NCI-H748 treated with DMSO at 0.1 percent for 48 hours (cell line): ENCODE results near the gene SDK1.

Experiments used
- DNase-seq: peaks from one replicate; lab custom pipeline; 2025; lab: John Stamatoyannopoulos, UW

The SDK1 gene

DNA sequence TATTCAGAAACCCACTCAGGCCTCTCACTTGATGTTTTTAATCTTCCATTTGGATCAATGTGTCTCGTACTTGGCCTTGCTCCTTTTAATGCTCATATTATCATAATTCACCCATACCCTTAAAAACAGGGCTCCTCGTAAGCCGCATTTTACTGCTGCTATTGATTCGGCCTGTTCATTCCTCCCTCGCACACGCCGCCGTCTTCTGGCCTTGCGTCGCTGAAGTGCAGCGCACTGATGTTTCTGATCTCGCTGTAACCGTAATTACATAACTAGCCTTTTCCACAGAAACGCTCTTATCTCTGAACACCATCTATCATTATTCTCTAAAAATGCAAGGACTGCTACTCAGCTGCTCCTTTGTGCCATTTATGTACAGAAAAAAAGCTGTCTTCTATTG, 836.5 kb downstream of the SDK1 start:
- DNase-seq: no peak

- DNase-seq: no peak
Observed at GRCh38 chr7:4138866-4139265, 837.8 kb downstream of the SDK1 start.

- no peak for DNase-seq
Observed at GRCh38 chr7:4139656-4140625, 838.9 kb downstream of the SDK1 start.

GRCh38 chr7:4140933-4141332, 839.9 kb downstream of the SDK1 start:
- DNase-seq: no peak

- no peak for DNase-seq
Observed at GRCh38 chr7:4143006-4143405, 842.0 kb downstream of the SDK1 start.

DNA sequence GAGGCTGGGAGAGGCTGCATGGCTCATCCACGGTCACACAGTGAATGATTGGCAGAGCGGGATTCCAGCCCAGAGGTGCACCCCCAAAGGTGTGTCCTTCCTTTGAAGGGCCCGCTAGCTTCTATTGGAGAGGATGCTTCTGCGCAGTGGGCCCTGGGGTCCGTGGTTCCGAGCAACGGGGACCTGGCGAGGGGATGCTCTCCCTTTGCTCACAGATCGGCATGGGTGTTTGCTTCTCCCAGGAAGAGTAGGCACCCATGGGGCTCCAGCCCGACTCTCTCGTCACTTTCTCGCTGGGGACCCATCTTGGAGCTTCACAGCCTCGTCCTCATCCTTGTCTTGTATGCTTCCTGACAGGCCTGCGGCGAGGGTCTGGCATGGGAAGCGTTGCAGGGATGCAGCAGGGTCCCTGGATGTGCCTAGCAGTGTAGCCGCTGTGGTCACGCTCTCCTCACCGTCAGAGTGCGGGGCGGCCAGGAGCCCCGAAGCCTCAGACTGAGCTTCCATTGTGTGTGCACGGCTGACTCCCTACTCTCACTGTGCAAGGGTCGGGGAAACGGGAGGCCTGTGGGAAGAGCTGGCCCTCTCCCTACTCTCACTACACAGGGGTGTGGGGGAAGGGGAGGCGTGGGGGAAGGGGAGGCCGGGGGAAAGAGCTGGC, 842.6 kb downstream of the SDK1 start:
- no peak for DNase-seq

- DNase-seq: no peak
Observed at GRCh38 chr7:4144172-4144701, 843.2 kb downstream of the SDK1 start.

DNA sequence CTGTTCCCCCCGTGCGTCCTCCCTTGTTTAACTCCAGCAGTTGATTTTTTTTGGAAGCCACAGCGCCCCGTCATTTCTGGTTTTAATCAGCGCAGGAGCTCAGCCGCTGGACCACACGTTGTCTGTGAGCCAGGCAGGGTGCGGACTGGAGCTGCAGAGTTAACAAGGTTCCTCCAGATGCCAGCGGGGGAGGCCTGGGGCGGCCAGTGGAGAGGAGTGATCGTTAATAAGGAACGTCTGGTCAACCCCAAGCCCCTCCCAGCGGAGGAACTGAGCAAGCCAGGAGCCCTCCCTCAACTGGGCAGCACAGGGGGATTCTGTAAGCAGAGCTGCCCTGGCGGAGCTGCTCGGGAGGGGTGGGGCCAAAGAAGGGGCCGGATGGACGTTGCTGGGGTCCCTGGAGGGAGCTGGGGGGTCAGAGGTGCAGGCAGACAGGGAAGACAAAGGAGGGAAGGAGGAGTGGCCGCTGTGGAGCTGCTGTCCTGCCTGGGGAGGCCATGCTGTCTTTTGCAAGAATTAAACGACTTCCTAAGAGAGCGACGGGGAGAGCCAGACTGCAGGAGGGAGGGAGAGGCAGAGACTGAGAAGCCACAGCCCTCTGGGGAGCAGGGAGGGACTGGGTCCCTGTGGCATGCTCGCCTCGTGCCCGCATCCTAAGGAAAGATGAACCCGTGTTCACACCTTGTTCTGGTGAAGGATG, 843.9 kb downstream of the SDK1 start:
- no peak for DNase-seq

DNA sequence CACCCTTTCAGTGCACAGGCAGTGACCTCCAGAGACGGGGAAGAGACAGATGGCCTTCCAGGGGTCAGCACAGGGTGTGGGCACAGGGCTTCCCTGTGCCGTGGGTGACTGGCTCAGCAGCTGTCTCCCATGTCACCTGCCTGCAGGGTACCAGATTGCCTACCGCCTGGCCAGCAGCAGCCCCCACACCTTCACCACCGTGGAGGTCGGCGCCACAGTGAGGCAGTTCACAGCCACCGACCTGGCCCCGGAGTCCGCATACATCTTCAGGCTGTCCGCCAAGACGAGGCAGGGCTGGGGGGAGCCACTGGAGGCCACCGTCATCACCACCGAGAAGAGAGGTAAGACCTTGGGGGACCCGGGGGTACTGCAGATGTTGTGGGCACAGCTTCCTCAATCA, 844.5 kb downstream of the SDK1 start:
- DNase-seq: no peak

- DNase-seq: peak; percentile 53
Observed at GRCh38 chr7:4147926-4148620, 847.0 kb downstream of the SDK1 start.

DNA sequence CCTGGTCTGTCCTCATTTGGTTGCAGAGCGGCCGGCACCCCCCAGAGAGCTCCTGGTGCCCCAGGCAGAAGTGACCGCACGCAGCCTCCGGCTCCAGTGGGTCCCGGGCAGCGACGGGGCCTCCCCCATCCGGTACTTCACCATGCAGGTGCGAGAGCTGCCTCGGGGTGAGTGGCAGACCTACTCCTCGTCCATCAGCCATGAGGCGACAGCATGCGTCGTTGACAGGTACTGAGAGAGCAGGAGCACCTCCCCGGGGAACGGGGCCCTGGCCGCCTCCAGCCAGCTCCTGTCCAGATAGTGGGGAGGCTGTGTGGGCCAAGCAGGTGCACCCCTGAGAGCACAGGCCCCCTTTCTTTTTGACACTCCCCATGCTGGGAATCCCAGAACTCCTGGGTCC, 848.2 kb downstream of the SDK1 start:
- DNase-seq: no peak

DNA sequence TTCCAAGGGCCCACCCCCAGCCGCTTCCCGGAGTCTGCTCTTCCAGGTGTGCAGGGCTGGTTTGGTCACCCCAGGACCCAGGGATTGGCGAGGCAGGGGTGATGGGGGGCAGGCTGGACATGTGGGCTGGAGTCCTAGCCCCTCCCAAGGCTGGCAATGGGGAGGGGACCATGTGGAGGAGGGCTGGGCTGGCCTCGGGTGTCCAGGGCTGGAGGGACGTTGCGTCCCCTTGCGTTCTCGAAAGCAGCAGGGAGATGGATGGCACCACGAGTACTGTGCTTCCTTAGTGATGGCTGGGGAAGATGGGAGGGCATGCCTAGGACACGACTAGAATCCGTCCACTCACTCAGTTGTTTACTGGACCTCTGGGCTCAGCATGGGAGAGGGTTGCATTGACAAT, 848.6 kb downstream of the SDK1 start:
- DNase-seq: no peak

GRCh38 chr7:4150731-4151130, 849.7 kb downstream of the SDK1 start:
- no peak for DNase-seq

DNA sequence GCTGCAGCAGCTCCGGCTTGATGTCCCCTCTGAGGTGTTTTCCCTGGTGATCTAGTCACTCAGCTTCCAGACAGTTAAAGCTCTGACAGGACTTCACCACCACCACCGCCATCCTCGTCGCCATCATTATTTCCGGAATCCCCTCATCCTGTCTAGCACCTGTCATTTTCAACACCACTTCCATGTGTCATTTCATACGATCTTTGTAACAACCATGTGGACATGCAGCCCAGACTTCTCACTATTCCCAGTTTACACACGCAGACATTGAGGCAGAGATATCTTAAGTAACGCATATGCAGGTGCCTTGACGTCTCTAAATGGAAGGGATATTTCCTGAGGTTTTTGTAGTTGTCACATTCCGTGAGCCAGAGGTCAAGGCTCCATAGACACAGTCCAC, 850.5 kb downstream of the SDK1 start:
- DNase-seq: no peak

- no peak for DNase-seq
Observed at GRCh38 chr7:4151926-4152549, 851.0 kb downstream of the SDK1 start.

DNA sequence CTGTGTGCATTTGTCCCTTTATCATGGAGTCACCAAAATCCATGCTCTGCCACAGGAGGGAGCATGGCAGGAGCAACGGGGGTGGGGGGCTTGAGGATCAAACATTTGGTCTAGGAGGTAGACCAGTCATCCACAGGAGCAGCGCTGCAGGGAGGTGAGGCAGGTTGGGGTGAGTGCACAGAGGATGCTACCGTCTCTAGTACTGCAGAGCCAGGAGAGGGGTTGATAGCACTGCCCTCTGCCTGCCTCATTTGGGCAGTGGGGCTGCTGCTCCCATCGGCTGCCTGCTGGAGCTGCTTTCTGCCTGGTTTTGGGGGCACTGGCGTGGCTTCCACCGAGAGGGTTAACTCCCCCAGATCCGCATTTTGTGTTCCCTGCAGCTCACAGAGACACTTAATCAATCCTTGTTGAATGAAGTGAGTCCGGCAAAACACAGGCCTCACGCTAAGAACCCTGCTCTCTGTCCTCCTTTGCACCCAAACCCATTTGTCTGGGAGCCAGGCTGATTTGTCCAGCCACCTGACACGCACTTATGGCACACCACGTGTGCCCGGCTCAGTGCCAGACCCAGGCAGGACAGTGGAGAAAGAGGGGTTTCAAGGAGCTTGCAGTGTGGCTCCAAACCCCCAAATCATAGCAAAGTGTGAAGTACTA, 854.0 kb downstream of the SDK1 start:
- DNase-seq: no peak

DNA sequence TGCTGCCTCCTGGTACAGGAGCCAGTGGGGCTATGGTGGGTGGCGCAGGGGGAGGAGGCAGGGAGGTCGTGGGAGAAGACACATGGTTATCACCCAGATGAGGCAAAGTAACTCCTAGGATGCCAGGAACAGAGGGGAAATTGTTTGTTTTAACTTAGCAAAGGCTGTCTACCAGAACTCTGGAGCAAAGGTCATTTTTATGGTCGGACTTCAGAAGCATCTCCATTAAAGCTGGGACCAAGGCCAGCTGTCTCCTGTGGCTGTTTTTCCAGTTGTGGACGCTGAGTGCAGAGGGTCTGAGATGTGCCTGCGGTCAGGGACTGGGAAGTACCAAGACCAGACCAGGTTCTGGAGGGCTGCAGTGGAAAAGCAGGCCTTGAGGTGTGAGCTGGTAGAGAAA, 855.1 kb downstream of the SDK1 start:
- DNase-seq: no peak

DNA sequence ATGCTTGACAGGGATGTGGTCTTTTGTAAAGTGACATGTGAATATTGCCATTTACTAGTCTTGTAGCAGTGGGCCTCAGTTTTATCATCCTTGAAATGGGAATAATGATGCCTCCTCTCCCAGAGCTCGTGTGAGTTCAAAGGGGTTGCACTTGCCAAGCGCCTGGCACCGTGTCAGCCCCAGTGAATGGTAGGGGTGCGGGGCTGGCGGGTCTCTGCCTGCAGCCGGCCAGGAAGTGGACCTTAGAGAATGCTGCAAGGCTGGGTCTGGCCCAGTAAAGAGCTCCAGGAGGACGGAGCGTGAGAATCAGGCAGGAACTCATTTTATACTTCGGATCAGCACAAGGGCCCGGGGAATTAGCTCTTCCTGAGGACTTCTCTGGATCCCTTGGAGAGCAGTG, 856.6 kb downstream of the SDK1 start:
- no peak for DNase-seq

- DNase-seq: no peak
Observed at GRCh38 chr7:4158441-4159153, 857.5 kb downstream of the SDK1 start.

- DNase-seq: no peak
Observed at GRCh38 chr7:4159154-4159501, 858.1 kb downstream of the SDK1 start.
